ENCODE results near the gene ERI3. TPM values are rescaled to one million over a fixed set of nuclear protein-coding genes. Genes with fewer than 3 reads are reported as not detected.

Gene ERI3
- total RNA-seq, 1 donor from 2014 or later = 31.0 TPM

DNA sequence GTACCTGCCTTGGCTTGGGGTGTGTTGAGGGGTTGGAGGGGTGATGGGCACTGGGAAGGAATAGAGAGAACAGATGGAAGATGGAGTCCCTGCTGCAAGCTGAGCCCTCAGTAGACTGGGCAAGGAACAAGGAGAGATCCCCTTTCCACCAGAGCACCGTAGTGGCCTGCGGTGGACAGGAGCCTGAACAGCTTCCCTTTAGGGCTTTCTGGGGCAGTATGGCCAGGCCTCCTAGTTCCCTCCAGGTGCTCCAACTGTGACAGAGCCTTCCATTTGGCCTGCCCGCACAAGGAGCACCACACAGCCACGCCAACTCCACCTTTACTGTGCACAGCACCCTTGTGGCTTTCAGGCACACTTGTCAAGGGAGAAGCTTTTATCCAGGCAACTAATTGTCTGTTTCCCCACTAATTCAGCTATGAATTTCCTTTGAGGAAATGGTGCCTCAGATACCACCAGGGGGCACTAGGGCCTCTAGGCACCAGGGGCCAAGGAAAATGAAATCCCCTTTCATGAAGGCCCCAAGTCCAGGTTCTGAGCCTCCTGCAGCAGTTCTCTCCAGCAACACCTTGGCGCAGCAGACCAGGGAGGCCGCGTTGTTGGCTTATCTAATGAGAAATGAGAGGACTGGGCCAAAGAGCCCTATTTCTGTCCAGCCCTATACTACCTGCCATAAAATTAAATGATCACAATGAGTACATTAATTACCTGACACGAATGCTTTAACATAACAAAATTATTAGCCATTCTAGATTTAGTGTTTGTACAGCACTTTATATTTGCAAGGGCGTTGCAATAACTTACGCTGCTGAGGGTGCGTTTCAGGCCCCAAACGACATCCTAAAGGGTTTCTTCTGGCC lies 23.1 kb upstream of the ERI3 start:
- Histone ChIP-seq H3K9ac (no peak overlapping the region), H3K27me3 (peaks cover 56% of the 10 kb centered on the region), H3F3A (ENCODE audit: low read depth) (no peaks in the 10 kb centered on the region), H3K27ac (no peak overlapping the region), H3K4me1 (no peaks in the 10 kb centered on the region), H3K9me3 (ENCODE audit: low read depth) (no peaks in the 10 kb centered on the region), H3K4me3 (no peak overlapping the region), H3K36me3 (no peaks in the 10 kb centered on the region), H4K20me1 (ENCODE audit: low read depth) (no peaks in the 10 kb centered on the region), H3K4me2 (no peak overlapping the region), H2AFZ (replicated peaks) (no peak overlapping the region), H3K79me2 (ENCODE audit: low read depth) (no peaks in the 10 kb centered on the region)
- Mint-ChIP-seq H3K4me3 (no peak overlapping the region), H3K27ac (no peak overlapping the region), H3K4me1 (peaks cover 10% of the 10 kb centered on the region), H3K36me3 (no peaks in the 10 kb centered on the region), H3K9me3 (peaks cover 2% of the 10 kb centered on the region), H3K27me3 (ENCODE audit: insufficient read depth, low read depth) (peaks cover 27% of the 10 kb centered on the region)
- peak; percentile 86 for DNase-seq (ENCODE audit: low spot score)
- TF ChIP-seq, protein P1, sequence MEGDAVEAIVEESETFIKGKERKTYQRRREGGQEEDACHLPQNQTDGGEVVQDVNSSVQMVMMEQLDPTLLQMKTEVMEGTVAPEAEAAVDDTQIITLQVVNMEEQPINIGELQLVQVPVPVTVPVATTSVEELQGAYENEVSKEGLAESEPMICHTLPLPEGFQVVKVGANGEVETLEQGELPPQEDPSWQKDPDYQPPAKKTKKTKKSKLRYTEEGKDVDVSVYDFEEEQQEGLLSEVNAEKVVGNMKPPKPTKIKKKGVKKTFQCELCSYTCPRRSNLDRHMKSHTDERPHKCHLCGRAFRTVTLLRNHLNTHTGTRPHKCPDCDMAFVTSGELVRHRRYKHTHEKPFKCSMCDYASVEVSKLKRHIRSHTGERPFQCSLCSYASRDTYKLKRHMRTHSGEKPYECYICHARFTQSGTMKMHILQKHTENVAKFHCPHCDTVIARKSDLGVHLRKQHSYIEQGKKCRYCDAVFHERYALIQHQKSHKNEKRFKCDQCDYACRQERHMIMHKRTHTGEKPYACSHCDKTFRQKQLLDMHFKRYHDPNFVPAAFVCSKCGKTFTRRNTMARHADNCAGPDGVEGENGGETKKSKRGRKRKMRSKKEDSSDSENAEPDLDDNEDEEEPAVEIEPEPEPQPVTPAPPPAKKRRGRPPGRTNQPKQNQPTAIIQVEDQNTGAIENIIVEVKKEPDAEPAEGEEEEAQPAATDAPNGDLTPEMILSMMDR (IDR thresholded peaks at IDR 0.05) = peak; percentile 84
- TF ChIP-seq EZH2phosphoT487 (IDR thresholded peaks at IDR 0.05) = no peak

GRCh38 chr1:44375547-44375946 lies 20.5 kb upstream of the ERI3 start:
- no peak for DNase-seq (ENCODE audit: low spot score)
- H3K9me3 ChIP-seq (ENCODE audit: low read depth) = no peaks in the 10 kb centered on the region
- Mint-ChIP-seq H3K27me3 (ENCODE audit: insufficient read depth, low read depth) (peaks cover 22% of the 10 kb centered on the region), H3K9me3 (no peaks in the 10 kb centered on the region), H3K36me3 (no peaks in the 10 kb centered on the region), H3K4me3 (no peak overlapping the region), H3K4me1 (peaks cover 10% of the 10 kb centered on the region), H3K27ac (no peak overlapping the region)
- TF ChIP-seq EZH2phosphoT487 (IDR thresholded peaks at IDR 0.05) = no peak
- TF ChIP-seq, protein P1 (IDR thresholded peaks at IDR 0.05) = no peak
- H3K36me3 ChIP-seq = no peaks in the 10 kb centered on the region
- no peak overlapping the region for H2AFZ ChIP-seq (replicated peaks)
- H3K4me2 ChIP-seq = no peak overlapping the region
- H3K9ac ChIP-seq = no peak overlapping the region
- H3K27me3 ChIP-seq = peaks cover 33% of the 10 kb centered on the region
- H3K79me2 ChIP-seq (ENCODE audit: low read depth) = no peaks in the 10 kb centered on the region
- no peak overlapping the region for H3K27ac ChIP-seq
- H3K4me1 ChIP-seq = no peaks in the 10 kb centered on the region
- no peaks in the 10 kb centered on the region for H4K20me1 ChIP-seq (ENCODE audit: low read depth)
- H3K4me3 ChIP-seq = no peak overlapping the region
- H3F3A ChIP-seq (ENCODE audit: low read depth) = no peaks in the 10 kb centered on the region

DNA sequence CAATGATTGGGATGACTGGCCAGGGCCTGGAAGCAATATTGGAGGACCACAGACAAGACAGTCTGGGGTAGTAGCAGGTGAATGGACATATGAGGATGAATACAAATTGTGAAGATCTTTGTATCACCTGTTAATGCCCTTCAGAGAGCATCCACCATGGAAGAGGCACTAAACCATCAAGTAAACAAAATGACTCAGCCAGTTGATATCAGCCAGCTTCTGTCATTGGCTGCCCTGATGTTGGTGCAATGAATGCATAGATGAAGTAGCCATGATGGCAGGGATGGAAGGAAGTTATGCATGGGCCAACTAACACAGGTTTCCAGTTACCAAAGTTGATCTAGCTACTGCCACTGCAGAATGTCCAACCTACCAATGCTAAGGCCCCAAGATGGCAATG lies 16.1 kb upstream of the ERI3 start:
- H3K27me3 ChIP-seq = peaks cover 32% of the 10 kb centered on the region
- no peaks in the 10 kb centered on the region for H3F3A ChIP-seq (ENCODE audit: low read depth)
- peaks cover 8% of the 10 kb centered on the region for H3K4me1 ChIP-seq
- peaks cover 11% of the 10 kb centered on the region for H3K4me1 Mint-ChIP-seq
- H3K4me3 Mint-ChIP-seq = no peak overlapping the region
- H3K27me3 Mint-ChIP-seq (ENCODE audit: insufficient read depth, low read depth) = peaks cover 12% of the 10 kb centered on the region
- H3K27ac Mint-ChIP-seq = no peak overlapping the region
- H3K27ac ChIP-seq = no peak overlapping the region
- no peak overlapping the region for H3K4me3 ChIP-seq
- TF ChIP-seq, protein P1 (IDR thresholded peaks at IDR 0.05) = no peak
- TF ChIP-seq EZH2phosphoT487 (IDR thresholded peaks at IDR 0.05) (no peak), EZH2 (IDR thresholded peaks at IDR 0.05) (no peak)
- no peak overlapping the region for H3K4me2 ChIP-seq
- no peaks in the 10 kb centered on the region for H3K36me3 Mint-ChIP-seq
- no peak overlapping the region for H3K9ac ChIP-seq
- no peaks in the 10 kb centered on the region for H3K36me3 ChIP-seq
- no peaks in the 10 kb centered on the region for H3K79me2 ChIP-seq (ENCODE audit: low read depth)
- no peak overlapping the region for H2AFZ ChIP-seq (replicated peaks)
- DNase-seq (ENCODE audit: low spot score) = no peak
- no peaks in the 10 kb centered on the region for H4K20me1 ChIP-seq (ENCODE audit: low read depth)
- no peaks in the 10 kb centered on the region for H3K9me3 Mint-ChIP-seq
- no peaks in the 10 kb centered on the region for H3K9me3 ChIP-seq (ENCODE audit: low read depth)
